Tibial nerve (tissue), 4 donors: ENCODE results near the gene CD300LB. TPM values are rescaled to one million over a fixed set of nuclear protein-coding genes. Genes with fewer than 3 reads are reported as not detected.
"Not testable (repeated sequence)": the region's sequence is repeated elsewhere in the genome, so short reads cannot be mapped to it uniquely, and the experiment has no call there.

ENCODE experiments used
- DNase-seq, 2 donors: peaks; one replicate each; pipeline ENCODE4 v3.0.0-alpha.2; 2019; ENCODE audit warnings: low spot score in 2 of 2
- H3K27ac ChIP-seq, 4 donors: fragments of 200-600 bp; sonication (generic) in 3 of 4; one replicate each; pipeline ENCODE4 v1.5.1; 2017 to 2019; ENCODE audit warnings: mild to moderate bottlenecking in 1 of 4
- H3K27me3 ChIP-seq, 2 donors: fragments of 200-600 bp; sonication (generic) in 1 of 2; one replicate each; pipeline versions ENCODE4 v1.5.1 to v1.6.0; 2017 to 2019
- H3K36me3 ChIP-seq, 3 donors: fragments of 200-600 bp; sonication (generic); one replicate each; pipeline ENCODE4 v1.5.1; 2018 to 2019
- H3K4me1 ChIP-seq, 4 donors: fragments of 200-600 bp; sonication (generic) in 3 of 4; one replicate each; pipeline ENCODE4 v1.5.1; 2017 to 2019
- H3K4me3 ChIP-seq, 4 donors: fragments of 200-600 bp; sonication (generic) in 3 of 4; one replicate each; pipeline ENCODE4 v1.5.1; 2017 to 2019; ENCODE audit warnings: mild to moderate bottlenecking in 1 of 4, moderate library complexity in 1 of 4
- H3K9me3 ChIP-seq, 4 donors: fragments of 200-600 bp; sonication (generic) in 3 of 4; one replicate each; pipeline ENCODE4 v1.5.1; 2017 to 2019
- EP300 ChIP-seq, 2 donors: sonication (generic); formaldehyde crosslinking; IDR thresholded peaks; one replicate each; pipeline ENCODE4 v1.6.1; 2017; ENCODE audit warnings: antibody characterized with exemption in 2 of 2, mild to moderate bottlenecking in 1 of 2
- POLR2A ChIP-seq, 2 donors: fragments of 450-650 bp; IDR thresholded peaks; one replicate each; pipeline ENCODE4 v1.6.1; 2017; ENCODE audit warnings: antibody characterized with exemption in 2 of 2, mild to moderate bottlenecking in 2 of 2, moderate library complexity in 2 of 2
- WGBS, 2 donors: methylation state at CpG; one replicate each; pipeline ENCODE4 v1.1.5; 2018; 5-methylcytosine and 5-hydroxymethylcytosine counted together
- total RNA-seq, 4 donors: library from RNA; depleted of rRNA; stranded (reverse); fragments of >200 nt; gene quantifications; one replicate each; pipeline ENCODE4 v1.1.0, GENCODE V29; 2016
- TF ChIP-seq, protein P1 (sequence below), 5 experiments: fragments of 200-600 bp in 3 of 5; fragments of 450-650 bp in 2 of 5; sonication (generic) in 3 of 5; IDR thresholded peaks; one replicate each; pipeline ENCODE4 v1.5.1; 2016 to 2019; ENCODE audit warnings: antibody characterized with exemption in 5 of 5, mild to moderate bottlenecking in 3 of 5, moderate library complexity in 2 of 5

The CD300LB gene
- total RNA-seq, result under 1 TPM in 2 of 4 donors, not detected in 2; 0.21 to 0.44 TPM

DNA sequence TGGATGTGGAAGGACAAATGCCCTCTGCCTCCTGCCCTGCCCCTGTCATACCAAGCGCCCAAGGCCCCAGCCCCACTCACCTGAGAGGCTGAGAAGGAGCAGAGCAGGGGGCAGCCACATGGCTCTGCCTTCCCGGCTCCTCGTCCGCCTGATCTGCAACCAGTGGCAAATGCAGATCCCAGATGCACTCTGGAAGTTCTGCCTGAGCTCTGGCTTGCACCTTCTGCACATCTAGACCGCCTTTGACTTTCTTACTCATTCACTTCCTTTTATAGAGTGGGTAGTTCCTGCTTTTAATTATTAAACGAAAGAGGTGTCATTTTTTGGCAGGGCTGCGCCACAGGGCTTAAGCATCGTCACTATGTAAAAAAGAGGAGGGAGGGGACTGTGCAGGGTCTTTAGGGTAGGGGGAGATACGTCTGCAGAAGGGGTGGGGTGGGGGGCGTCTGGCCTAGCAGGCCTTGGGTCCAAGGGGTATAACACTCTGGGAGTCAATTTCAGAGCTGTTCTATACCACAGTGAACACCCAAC is at the start of gene CD300LB:
TSS of gene CD300LB (minus strand) at position 245 of the 531 bp plus-strand sequence. CDS start at position 120, 125 bp downstream.
- Histone ChIP-seq H3K36me3 (no peaks in the 10 kb centered on the region), H3K9me3 (peaks cover 0 to 10% (median 0%) of the 10 kb centered on the region in 4 donors), H3K4me1 (no peaks in the 10 kb centered on the region), H3K4me3 (peak within 1 kb of the TSS in 1 of 4 donors; percentile 27), H3K27me3 (no peaks in the 10 kb centered on the region), H3K27ac (peak within 1 kb of the TSS in 2 of 4 donors; percentile 45 to 56)
- DNase-seq, result no peak
- no peak for TF ChIP-seq POLR2A (IDR thresholded peaks at IDR 0.05)
- TF ChIP-seq EP300 (IDR thresholded peaks at IDR 0.05), result no peak
- TF ChIP-seq, protein P1, sequence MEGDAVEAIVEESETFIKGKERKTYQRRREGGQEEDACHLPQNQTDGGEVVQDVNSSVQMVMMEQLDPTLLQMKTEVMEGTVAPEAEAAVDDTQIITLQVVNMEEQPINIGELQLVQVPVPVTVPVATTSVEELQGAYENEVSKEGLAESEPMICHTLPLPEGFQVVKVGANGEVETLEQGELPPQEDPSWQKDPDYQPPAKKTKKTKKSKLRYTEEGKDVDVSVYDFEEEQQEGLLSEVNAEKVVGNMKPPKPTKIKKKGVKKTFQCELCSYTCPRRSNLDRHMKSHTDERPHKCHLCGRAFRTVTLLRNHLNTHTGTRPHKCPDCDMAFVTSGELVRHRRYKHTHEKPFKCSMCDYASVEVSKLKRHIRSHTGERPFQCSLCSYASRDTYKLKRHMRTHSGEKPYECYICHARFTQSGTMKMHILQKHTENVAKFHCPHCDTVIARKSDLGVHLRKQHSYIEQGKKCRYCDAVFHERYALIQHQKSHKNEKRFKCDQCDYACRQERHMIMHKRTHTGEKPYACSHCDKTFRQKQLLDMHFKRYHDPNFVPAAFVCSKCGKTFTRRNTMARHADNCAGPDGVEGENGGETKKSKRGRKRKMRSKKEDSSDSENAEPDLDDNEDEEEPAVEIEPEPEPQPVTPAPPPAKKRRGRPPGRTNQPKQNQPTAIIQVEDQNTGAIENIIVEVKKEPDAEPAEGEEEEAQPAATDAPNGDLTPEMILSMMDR (IDR thresholded peaks at IDR 0.05), result no peak
- 62 to 65% methylated on average over 10 of the region's 10 CpGs for WGBS, 2 donors

DNA sequence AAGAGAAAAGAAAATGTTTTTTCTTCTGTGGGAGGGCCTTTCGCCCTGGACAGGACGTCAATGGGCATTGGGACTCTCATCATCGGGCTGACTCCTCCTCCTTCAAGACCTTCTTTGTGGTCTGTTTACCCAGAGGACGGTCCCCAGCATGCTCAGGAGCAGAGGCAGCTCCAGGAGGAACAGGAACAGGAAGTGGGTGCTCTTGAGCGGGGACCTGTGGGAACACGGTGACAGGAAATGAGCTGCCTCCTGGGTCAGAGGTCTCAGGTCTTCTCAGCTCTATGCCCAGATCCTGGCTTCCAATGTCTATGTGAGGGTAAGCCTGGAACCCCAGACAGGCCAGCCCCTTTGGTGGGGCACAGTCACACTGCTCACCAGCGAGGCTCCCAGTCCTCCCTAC is 48.6 kb upstream of the CD300LB start:
- no peak for TF ChIP-seq EP300 (IDR thresholded peaks at IDR 0.05)
- TF ChIP-seq, protein P1 (IDR thresholded peaks at IDR 0.05), result no peak
- WGBS, 2 donors, result 51 to 54% methylated on average over 7 of the region's 7 CpGs

GRCh38 chr17:74578979-74579378 is 47.7 kb upstream of the CD300LB start:
- 81 to 87% methylated on average over 9 of the region's 9 CpGs for WGBS, 2 donors

More for the DNA sequence above, 48.6 kb upstream of the CD300LB start:
- H3K9me3 ChIP-seq, result peaks cover 0 to 6% (median 0%) of the 10 kb centered on the region in 4 donors
- no peaks in the 10 kb centered on the region for H3K4me1 ChIP-seq
- H3K4me3 ChIP-seq, result no peak overlapping the region
- no peaks in the 10 kb centered on the region for H3K27me3 ChIP-seq
- H3K27ac ChIP-seq, result no peak overlapping the region
- no peak for DNase-seq
- no peaks in the 10 kb centered on the region for H3K36me3 ChIP-seq

GRCh38 chr17:74574489-74575142 is 43.3 kb upstream of the CD300LB start:
- DNase-seq, result no peak
- TF ChIP-seq, protein P1 (IDR thresholded peaks at IDR 0.05), result no peak
- no peak for TF ChIP-seq POLR2A (IDR thresholded peaks at IDR 0.05)
- TF ChIP-seq EP300 (IDR thresholded peaks at IDR 0.05), result no peak
- Histone ChIP-seq H3K4me3 (no peak overlapping the region), H3K36me3 (no peaks in the 10 kb centered on the region), H3K4me1 (no peaks in the 10 kb centered on the region), H3K9me3 (peaks cover 0 to 6% (median 0%) of the 10 kb centered on the region in 4 donors), H3K27ac (no peak overlapping the region), H3K27me3 (no peaks in the 10 kb centered on the region)
- 66 to 70% methylated on average over 5 of the region's 5 CpGs for WGBS, 2 donors

More at GRCh38 chr17:74578979-74579378, 47.7 kb upstream of the CD300LB start:
- DNase-seq, result no peak
- H3K27me3 ChIP-seq, result no peaks in the 10 kb centered on the region
- no peak for TF ChIP-seq EP300 (IDR thresholded peaks at IDR 0.05)
- TF ChIP-seq, protein P1 (IDR thresholded peaks at IDR 0.05), result no peak
- TF ChIP-seq POLR2A (IDR thresholded peaks at IDR 0.05), result no peak
- peaks cover 0 to 3% (median 0%) of the 10 kb centered on the region in 4 donors for H3K9me3 ChIP-seq
- H3K27ac ChIP-seq, result no peak overlapping the region
- no peak overlapping the region for H3K4me3 ChIP-seq
- no peaks in the 10 kb centered on the region for H3K36me3 ChIP-seq
- H3K4me1 ChIP-seq, result no peaks in the 10 kb centered on the region

DNA sequence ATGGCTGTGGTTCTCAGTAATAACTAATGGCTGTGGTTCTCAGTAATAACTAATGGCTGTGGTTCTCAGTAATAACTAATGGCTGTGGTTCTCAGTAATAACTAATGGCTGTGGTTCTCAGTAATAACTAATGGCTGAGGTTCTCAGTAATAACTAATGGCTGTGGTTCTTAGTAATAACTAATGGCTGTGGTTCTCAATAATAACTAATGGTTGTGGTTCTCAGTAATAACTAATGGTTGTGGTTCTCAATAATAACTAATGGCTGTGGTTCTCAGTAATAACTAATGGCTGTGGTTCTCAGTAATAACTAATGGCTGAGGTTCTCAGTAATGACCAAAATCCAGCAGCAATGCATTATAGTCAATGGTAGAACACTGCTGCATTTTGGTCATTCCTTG is 42.4 kb upstream of the CD300LB start:
- not testable (repeated sequence) for DNase-seq, H3K4me3 ChIP-seq, H3K27ac ChIP-seq, H3K4me1 ChIP-seq, H3K36me3 ChIP-seq, H3K27me3 ChIP-seq, H3K9me3 ChIP-seq
